H1 (cell line): Measurements from ENCODE around the gene FRMD4A. TPM values are rescaled to one million over a fixed set of nuclear protein-coding genes. Genes with fewer than 3 reads are reported as not detected.

Experiments
- CTCF ChIA-PET: fragments of 300-600 bp; sonication (Branson Sonifier 250); formaldehyde crosslinking; loops from one replicate; lab custom pipeline; 2021; ENCODE audit not compliant: partially characterized antibody; lab: Charles Lee
- POLR2A ChIA-PET: fragments of 300-600 bp; sonication (Branson Sonifier 250); formaldehyde crosslinking; loops from one replicate; lab custom pipeline; 2021; ENCODE audit warnings: inconsistent platforms; ENCODE audit not compliant: partially characterized antibody; lab: Charles Lee
- DNase-seq, 2 experiments: peaks; one replicate each; pipeline versions ENCODE4 v3.0.0 to v3.0.0-alpha.2; 2010 to 2022; ENCODE audit warnings: low spot score in 2 of 2, low read depth in 1 of 2, mixed read lengths in 1 of 2
- FAIRE-seq: peaks from 2 replicates; lab custom pipeline; 2011; peaks lifted over from hg19 to GRCh38; lab: Jason Lieb, UNC
- H2AFZ ChIP-seq: 2 replicates; pipeline ENCODE4 v1.8.1; 2012; ENCODE audit warnings: low read length, inconsistent platforms
- H2AK5ac ChIP-seq: 2 replicates; pipeline ENCODE4 v1.6.1; 2013; ENCODE audit warnings: low read depth, low read length
- H2BK120ac ChIP-seq: replicated peaks from 2 replicates; pipeline ENCODE3; 2013; ENCODE audit warnings: low read depth, low read length, inconsistent platforms
- H2BK12ac ChIP-seq: 2 replicates; pipeline ENCODE4 v1.6.1; 2013; ENCODE audit warnings: low read depth, low read length
- H2BK15ac ChIP-seq: 2 replicates; pipeline ENCODE4 v1.6.1; 2013; ENCODE audit warnings: low read length
- H2BK20ac ChIP-seq: 2 replicates; pipeline ENCODE4 v1.6.1; 2013; ENCODE audit warnings: low read length
- H2BK5ac ChIP-seq: 2 replicates; pipeline ENCODE4 v1.6.1; 2013; ENCODE audit warnings: low read depth, low read length
- H3K14ac ChIP-seq: 2 replicates; pipeline ENCODE4 v1.6.1; 2013; ENCODE audit warnings: inconsistent platforms; ENCODE audit not compliant: insufficient read length
- H3K18ac ChIP-seq: 2 replicates; pipeline ENCODE4 v1.6.1; 2013; ENCODE audit warnings: low read length; ENCODE audit errors: extremely low read depth
- H3K23ac ChIP-seq: 2 replicates; pipeline ENCODE4 v1.6.1; 2013; ENCODE audit warnings: inconsistent platforms; ENCODE audit not compliant: insufficient read length
- H3K23me2 ChIP-seq: 2 replicates; pipeline ENCODE4 v1.6.1; 2013; ENCODE audit warnings: low read depth, low read length
- H3K27ac ChIP-seq: 2 replicates; pipeline ENCODE4 v1.6.1; 2011; ENCODE audit warnings: low read depth, low read length, inconsistent platforms
- H3K27me3 ChIP-seq, 4 experiments: replicated peaks in 1 of 4; 1 replicate in 1 of 4; 2 replicates in 3 of 4; pipeline versions ENCODE4 v1.6.1 to v1.8.1; 2011 to 2013; ENCODE audit warnings: low read length in 3 of 4, mild to moderate bottlenecking in 3 of 4, inconsistent platforms in 2 of 4, mixed read lengths in 2 of 4, moderate library complexity in 1 of 4; ENCODE audit not compliant: control insufficient read depth in 3 of 4, insufficient read depth in 3 of 4; ENCODE audit errors: extremely low read depth in 1 of 4
- H3K36me3 ChIP-seq, 4 experiments: 2 replicates each; pipeline versions ENCODE4 v1.6.1 to v1.8.1; 2011 to 2013; ENCODE audit warnings: mild to moderate bottlenecking in 4 of 4, low read length in 3 of 4, moderate library complexity in 2 of 4, control low read depth in 1 of 4, inconsistent platforms in 1 of 4; ENCODE audit not compliant: insufficient read depth in 4 of 4, control insufficient read depth in 2 of 4
- H3K4ac ChIP-seq: replicated peaks from 2 replicates; pipeline ENCODE3; 2013; ENCODE audit warnings: low read length, low read depth, mixed read lengths, inconsistent platforms; ENCODE audit not compliant: insufficient read length
- H3K4me1 ChIP-seq, 4 experiments: replicated peaks in 1 of 4; 1 replicate in 1 of 4; 2 replicates in 3 of 4; pipeline versions ENCODE4 v1.6.1 to v1.8.1; 2011 to 2013; ENCODE audit warnings: low read length in 3 of 4, inconsistent platforms in 2 of 4, mixed read lengths in 1 of 4; ENCODE audit not compliant: insufficient read depth in 4 of 4, control insufficient read depth in 3 of 4
- H3K4me2 ChIP-seq, 2 experiments: 2 replicates each; pipeline versions ENCODE4 v1.6.1 to v1.8.1; 2011 to 2013; ENCODE audit warnings: low read depth in 2 of 2, low read length in 2 of 2, control low read depth in 1 of 2, inconsistent platforms in 1 of 2, mild to moderate bottlenecking in 1 of 2; ENCODE audit not compliant: insufficient read depth in 1 of 2
- H3K4me3 ChIP-seq, 4 experiments: fragments of 200-600, 300-600 bp in 1 of 4; sonication (generic), shearing (Covaris generic), sonication (Bioruptor Twin) in 1 of 4; 2 replicates each; pipeline versions ENCODE4 v1.5.1 to v1.8.1; 2011 to 2016; ENCODE audit warnings: low read length in 4 of 4, low read depth in 3 of 4, control low read depth in 2 of 4, inconsistent platforms in 2 of 4, mild to moderate bottlenecking in 2 of 4, mixed read lengths in 1 of 4, moderate library complexity in 1 of 4; ENCODE audit not compliant: insufficient read depth in 2 of 4; ENCODE audit errors: extremely low read depth in 1 of 4
- H3K56ac ChIP-seq: replicated peaks from 2 replicates; pipeline ENCODE3; 2013; ENCODE audit warnings: low read depth, mild to moderate bottlenecking, mixed read lengths, low read length, inconsistent platforms; ENCODE audit not compliant: insufficient read length
- H3K79me1 ChIP-seq: 2 replicates; pipeline ENCODE4 v1.6.1; 2013; ENCODE audit warnings: low read depth, low read length, control low read depth
- H3K79me2 ChIP-seq, 2 experiments: 2 replicates each; pipeline versions ENCODE4 v1.6.1 to v1.8.1; 2012 to 2013; ENCODE audit warnings: low read length in 2 of 2, mild to moderate bottlenecking in 2 of 2, inconsistent platforms in 1 of 2; ENCODE audit not compliant: insufficient read depth in 2 of 2, control insufficient read depth in 1 of 2
- H3K9ac ChIP-seq, 4 experiments: replicated peaks in 1 of 4; 1 replicate in 1 of 4; 2 replicates in 3 of 4; pipeline versions ENCODE4 v1.6.1 to v1.8.1; 2011 to 2013; ENCODE audit warnings: low read depth in 3 of 4, low read length in 3 of 4, control low read depth in 2 of 4, mild to moderate bottlenecking in 2 of 4, moderate library complexity in 2 of 4, inconsistent platforms in 1 of 4; ENCODE audit errors: extremely low read depth in 1 of 4
- H3K9me3 ChIP-seq, 2 experiments: 2 replicates each; pipeline versions ENCODE4 v1.6.1 to v1.8.1; 2012 to 2013; ENCODE audit warnings: mild to moderate bottlenecking in 2 of 2, moderate library complexity in 2 of 2, control low read depth in 1 of 2, inconsistent platforms in 1 of 2, low read depth in 1 of 2, low read length in 1 of 2, mixed read lengths in 1 of 2; ENCODE audit not compliant: insufficient read depth in 2 of 2
- H4K20me1 ChIP-seq, 2 experiments: replicated peaks in 1 of 2; 2 replicates each; pipeline versions ENCODE3 to v1.8.1; 2011 to 2013; ENCODE audit warnings: inconsistent platforms in 2 of 2, low read length in 2 of 2, mild to moderate bottlenecking in 1 of 2; ENCODE audit not compliant: insufficient read depth in 2 of 2, control insufficient read depth in 1 of 2
- H4K5ac ChIP-seq: 2 replicates; pipeline ENCODE4 v1.6.1; 2013; ENCODE audit warnings: low read length, low read depth, mixed read lengths, inconsistent platforms; ENCODE audit not compliant: insufficient read length
- H4K8ac ChIP-seq: 2 replicates; pipeline ENCODE4 v1.8.0; 2013; ENCODE audit warnings: mild to moderate bottlenecking, moderate library complexity, low read length, inconsistent platforms; ENCODE audit not compliant: insufficient read depth; ENCODE audit errors: extremely low read depth
- H4K91ac ChIP-seq: replicated peaks from 2 replicates; pipeline ENCODE3; 2013; ENCODE audit warnings: low read length, mixed read lengths, inconsistent platforms; ENCODE audit not compliant: insufficient read length
- MAFK ChIP-seq: IDR thresholded peaks from 2 replicates; pipeline ENCODE4 v1.6.1; 2012; ENCODE audit warnings: low read depth, mild to moderate bottlenecking, improper control_type of control experiment, low read length
- WGBS, 2 experiments: shearing (Covaris generic) in 1 of 2; methylation state at CpG; one replicate each; pipeline versions ENCODE4 v1.1.6 to v1.1.7; 2013 to 2015; ENCODE audit warnings: low lambda C conversion rate in 2 of 2, mixed read lengths in 2 of 2, inconsistent platforms in 1 of 2, low coverage in 1 of 2, missing lambda C conversion rate in 1 of 2; ENCODE audit not compliant: insufficient replicate concordance in 2 of 2, insufficient coverage in 1 of 2, insufficient read length in 1 of 2; ENCODE audit errors: extremely low coverage in 1 of 2, missing lambda C conversion rate in 1 of 2; 5-methylcytosine and 5-hydroxymethylcytosine counted together
- polyA plus RNA-seq, 7 experiments: library from polyadenylated mRNA; depleted of rRNA in 3 of 7; stranded (reverse) in 5 of 7; unstranded in 2 of 7; fragments of >200 nt in 5 of 7; fragments of 200-250 nt in 2 of 7; gene quantifications; 1 replicate in 5 of 7; 2 replicates in 1 of 7; 4 replicates in 1 of 7; pipeline versions ENCODE4 v1.2.1 to v1.2.3, GENCODE V29; 2011 to 2013; ENCODE audit warnings: missing spikeins in 2 of 7, mixed read lengths in 2 of 7
- total RNA-seq: library from RNA; stranded (reverse); fragmentation: NEBNext Ultra II Directional; extraction: Animal tissue kit (Norgen Biotek cat#: 25700); gene quantifications from 2 replicates; pipeline ENCODE4 v1.2.1, GENCODE V29; 2021
- TF ChIP-seq, protein P1 (sequence below): IDR thresholded peaks from 2 replicates; pipeline ENCODE4 v1.6.1; 2012; ENCODE audit warnings: inconsistent platforms

FRMD4A gene
- total and polyA plus RNA-seq, 2 of the 8 experiments (the other 6 are each of a cell fraction or from before 2014, with no cell fraction given) = 38.6 to 39.6 TPM

DNA sequence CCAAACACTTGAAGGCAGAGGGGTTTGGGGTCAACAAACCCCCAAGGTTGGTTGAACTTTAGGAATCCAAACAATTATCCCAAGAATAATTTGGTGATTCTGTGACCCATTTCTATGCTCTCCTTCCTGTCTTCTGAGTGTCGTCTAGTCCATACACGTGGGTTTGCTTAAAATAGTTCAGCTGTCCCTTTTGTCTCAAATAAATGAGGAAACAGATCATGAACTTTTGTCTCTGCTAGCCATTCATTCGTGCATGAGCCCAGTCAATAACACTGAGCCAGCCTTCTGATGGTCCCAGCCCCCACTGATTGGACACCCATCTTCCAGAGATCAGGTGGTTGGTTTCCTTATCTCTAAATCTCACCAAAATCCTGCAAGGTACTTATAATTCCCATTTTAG is 488.6 kb downstream of the FRMD4A start:
- Histone ChIP-seq H2AFZ (no peak overlapping the region), H3K4me3 (no peak overlapping the region), H3K18ac (no peak overlapping the region), H3K14ac (no peak overlapping the region), H4K5ac (no peak overlapping the region), H2BK120ac (no peak overlapping the region), H2BK15ac (no peak overlapping the region), H3K4ac (no peak overlapping the region), H3K36me3 (peaks cover 0 to 12% (median 0%) of the 10 kb centered on the region in 4 experiments; a peak in 2 of 8 replicates), H3K79me1 (0 out of 2 replicates have a peak, but pooled peaks cover 5% of the 10 kb centered on the region), H3K27ac (no peak overlapping the region), H3K79me2 (no peaks in the 10 kb centered on the region), H2BK5ac (no peak overlapping the region), H3K9me3 (peaks cover 11 to 12% of the 10 kb centered on the region in 2 experiments), H3K4me1 (no peaks in the 10 kb centered on the region; a peak in 1 of 7 replicates), H3K23me2 (no peaks in the 10 kb centered on the region), H3K23ac (no peak overlapping the region), H3K56ac (no peak overlapping the region), H4K20me1 (no peaks in the 10 kb centered on the region), H2AK5ac (no peak overlapping the region), H3K27me3 (no peaks in the 10 kb centered on the region), H3K4me2 (no peak overlapping the region), H4K91ac (no peak overlapping the region), H4K8ac (no peak overlapping the region), H2BK12ac (no peak overlapping the region), H3K9ac (no peak overlapping the region), H2BK20ac (no peak overlapping the region)
- CTCF ChIA-PET = interaction anchor here (0.7 to 1.3 kb wide), 2 partner anchors 11 to 20 kb away, joined by 3 read pairs; no protein-coding TSS in a partner anchor
- FAIRE-seq (no peak), DNase-seq (no peak)
- POLR2A ChIA-PET = interaction anchor here (0.6 kb wide), 1 partner anchor 407 kb away, joined by 3 read pairs; no protein-coding TSS in a partner anchor
- WGBS, 2 experiments = 95% methylated on average over 3 of the region's 3 CpGs; no CpG with 5 or more reads in 1 of the 2 experiments
- TF ChIP-seq, protein P1, sequence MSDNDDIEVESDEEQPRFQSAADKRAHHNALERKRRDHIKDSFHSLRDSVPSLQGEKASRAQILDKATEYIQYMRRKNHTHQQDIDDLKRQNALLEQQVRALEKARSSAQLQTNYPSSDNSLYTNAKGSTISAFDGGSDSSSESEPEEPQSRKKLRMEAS = no peak
- TF ChIP-seq MAFK = no peak
